ENCODE results near the gene KNTC1.
"Not testable (repeated sequence)": the region's sequence is repeated elsewhere in the genome, so short reads cannot be mapped to it uniquely, and the experiment has no call there.

Gene KNTC1

GRCh38 chr12:122651520-122652224 is 124.6 kb downstream of the KNTC1 start:
- no peak for DNase-seq

- DNase-seq: not testable (repeated sequence)
Measured at GRCh38 chr12:122653291-122653690, 126.2 kb downstream of the KNTC1 start.

- no peak for DNase-seq
Measured at GRCh38 chr12:122656298-122656697, 129.2 kb downstream of the KNTC1 start.

- DNase-seq: peak in 1 of 2 donors; percentile 15
Measured at GRCh38 chr12:122659579-122659978, 132.5 kb downstream of the KNTC1 start.

GRCh38 chr12:122661246-122661645 is 134.2 kb downstream of the KNTC1 start:
- no peak for DNase-seq

GRCh38 chr12:122661938-122662337 is 134.9 kb downstream of the KNTC1 start:
- DNase-seq: no peak

- no peak for DNase-seq
Measured at GRCh38 chr12:122665349-122665748, 138.3 kb downstream of the KNTC1 start.

GRCh38 chr12:122665759-122666158 is 138.7 kb downstream of the KNTC1 start:
- DNase-seq: no peak

GRCh38 chr12:122668268-122668667 is 141.2 kb downstream of the KNTC1 start:
- no peak for DNase-seq

- DNase-seq: no peak
Measured at GRCh38 chr12:122669397-122670070, 142.5 kb downstream of the KNTC1 start.

- DNase-seq: no peak
Measured at GRCh38 chr12:122672515-122672914, 145.5 kb downstream of the KNTC1 start.

Data from CD4-positive, alpha-beta T cell treated with Interleukin-1 beta for 1 hour (primary cell).